Breast epithelium (tissue), 3 donors: Measurements from ENCODE around the gene DELE1.

Source experiments
- POLR2A ChIP-seq: fragments of 450-650 bp; IDR thresholded peaks from one replicate; pipeline ENCODE4 v1.6.1; 2016; ENCODE audit warnings: antibody characterized with exemption, mild to moderate bottlenecking, moderate library complexity
- POLR2AphosphoS5 ChIP-seq, 3 donors: sonication (generic); formaldehyde crosslinking; IDR thresholded peaks; one replicate each; pipeline ENCODE4 v1.6.1; 2017; ENCODE audit warnings: antibody characterized with exemption in 3 of 3
- TF ChIP-seq, protein P1 (sequence below), 3 donors: fragments of 450-650 bp; IDR thresholded peaks; one replicate each; pipeline ENCODE4 v1.5.1; 2016 to 2017; ENCODE audit warnings: antibody characterized with exemption in 3 of 3, mild to moderate bottlenecking in 3 of 3, moderate library complexity in 3 of 3

- TF ChIP-seq POLR2A = no peak
- TF ChIP-seq, protein P1, sequence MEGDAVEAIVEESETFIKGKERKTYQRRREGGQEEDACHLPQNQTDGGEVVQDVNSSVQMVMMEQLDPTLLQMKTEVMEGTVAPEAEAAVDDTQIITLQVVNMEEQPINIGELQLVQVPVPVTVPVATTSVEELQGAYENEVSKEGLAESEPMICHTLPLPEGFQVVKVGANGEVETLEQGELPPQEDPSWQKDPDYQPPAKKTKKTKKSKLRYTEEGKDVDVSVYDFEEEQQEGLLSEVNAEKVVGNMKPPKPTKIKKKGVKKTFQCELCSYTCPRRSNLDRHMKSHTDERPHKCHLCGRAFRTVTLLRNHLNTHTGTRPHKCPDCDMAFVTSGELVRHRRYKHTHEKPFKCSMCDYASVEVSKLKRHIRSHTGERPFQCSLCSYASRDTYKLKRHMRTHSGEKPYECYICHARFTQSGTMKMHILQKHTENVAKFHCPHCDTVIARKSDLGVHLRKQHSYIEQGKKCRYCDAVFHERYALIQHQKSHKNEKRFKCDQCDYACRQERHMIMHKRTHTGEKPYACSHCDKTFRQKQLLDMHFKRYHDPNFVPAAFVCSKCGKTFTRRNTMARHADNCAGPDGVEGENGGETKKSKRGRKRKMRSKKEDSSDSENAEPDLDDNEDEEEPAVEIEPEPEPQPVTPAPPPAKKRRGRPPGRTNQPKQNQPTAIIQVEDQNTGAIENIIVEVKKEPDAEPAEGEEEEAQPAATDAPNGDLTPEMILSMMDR (IDR thresholded peaks at IDR 0.05) = no peak
- TF ChIP-seq POLR2AphosphoS5 (IDR thresholded peaks at IDR 0.05) = no peak
These were observed 25.1 kb downstream of the DELE1 start for GRCh38 chr5:141948812-141949211.
